ENCODE measurements around the gene ATOH8.

The ATOH8 gene

GRCh38 chr2:85747441-85747840 lies 6.3 kb upstream of the ATOH8 start:
- peak overlapping the region; percentile 18; the same call in 1 of the 2 replicates for H3K4me2 ChIP-seq
- H3K79me2 ChIP-seq (ENCODE audit: insufficient read depth, low read depth): no peaks in the 10 kb centered on the region
- H3K4me1 ChIP-seq (ENCODE audit: low read depth, poor library complexity, severe bottlenecking): peaks cover 24% of the 10 kb centered on the region
- no peak overlapping the region for H3K27ac ChIP-seq
- no peaks in the 10 kb centered on the region for H3K36me3 ChIP-seq (ENCODE audit: insufficient read depth)
- H3K27me3 ChIP-seq (ENCODE audit: insufficient read depth, low read depth): peaks cover 31% of the 10 kb centered on the region; the same call in 1 of the 2 replicates
- H4K20me1 ChIP-seq (ENCODE audit: insufficient read depth): no peaks in the 10 kb centered on the region
- no peak overlapping the region for H2AFZ ChIP-seq (ENCODE audit: low read depth)
- TF ChIP-seq CTCF (conservative IDR thresholded peaks at IDR 0.05; ENCODE audit: low read depth, low read length): no peak
- no peak overlapping the region for H3K9ac ChIP-seq
- no peak overlapping the region for H3K4me3 ChIP-seq (IDR thresholded peaks at IDR 0.05; ENCODE audit: insufficient read depth, low read depth, low read length)

GRCh38 chr2:85748039-85748734 lies 5.6 kb upstream of the ATOH8 start:
- H2AFZ ChIP-seq (ENCODE audit: low read depth): no peak overlapping the region; the same call in 1 of the 2 replicates
- H3K27me3 ChIP-seq (ENCODE audit: insufficient read depth, low read depth): peaks cover 35% of the 10 kb centered on the region; the same call in 1 of the 2 replicates
- H3K36me3 ChIP-seq (ENCODE audit: insufficient read depth): no peaks in the 10 kb centered on the region
- no peak overlapping the region for H3K9ac ChIP-seq
- peak overlapping the region; percentile 18 for H3K4me2 ChIP-seq
- no peak for TF ChIP-seq CTCF (conservative IDR thresholded peaks at IDR 0.05; ENCODE audit: low read depth, low read length)
- no peak overlapping the region for H3K4me3 ChIP-seq (IDR thresholded peaks at IDR 0.05; ENCODE audit: insufficient read depth, low read depth, low read length)
- H3K79me2 ChIP-seq (ENCODE audit: insufficient read depth, low read depth): no peaks in the 10 kb centered on the region
- H4K20me1 ChIP-seq (ENCODE audit: insufficient read depth): no peaks in the 10 kb centered on the region
- peaks cover 24% of the 10 kb centered on the region for H3K4me1 ChIP-seq (ENCODE audit: low read depth, poor library complexity, severe bottlenecking)
- H3K27ac ChIP-seq: no peak overlapping the region

GRCh38 chr2:85748985-85749875 lies 4.6 kb upstream of the ATOH8 start:
- no peak overlapping the region for H2AFZ ChIP-seq (ENCODE audit: low read depth)
- no peaks in the 10 kb centered on the region for H4K20me1 ChIP-seq (ENCODE audit: insufficient read depth)
- peak overlapping the region; percentile 18; the same call in 1 of the 2 replicates for H3K4me2 ChIP-seq
- peaks cover 24% of the 10 kb centered on the region for H3K4me1 ChIP-seq (ENCODE audit: low read depth, poor library complexity, severe bottlenecking)
- no peak overlapping the region for H3K4me3 ChIP-seq (IDR thresholded peaks at IDR 0.05; ENCODE audit: insufficient read depth, low read depth, low read length)
- H3K9ac ChIP-seq: no peak overlapping the region
- TF ChIP-seq CTCF (conservative IDR thresholded peaks at IDR 0.05; ENCODE audit: low read depth, low read length): no peak
- H3K79me2 ChIP-seq (ENCODE audit: insufficient read depth, low read depth): no peaks in the 10 kb centered on the region
- no peaks in the 10 kb centered on the region for H3K36me3 ChIP-seq (ENCODE audit: insufficient read depth)
- H3K27ac ChIP-seq: no peak overlapping the region
- H3K27me3 ChIP-seq (ENCODE audit: insufficient read depth, low read depth): peaks cover 41% of the 10 kb centered on the region; the same call in 1 of the 2 replicates

- Histone ChIP-seq H3K36me3 (ENCODE audit: insufficient read depth) (no peaks in the 10 kb centered on the region), H3K27ac (no peak overlapping the region), H2AFZ (ENCODE audit: low read depth) (no peak overlapping the region), H3K4me2 (no peak overlapping the region), H3K27me3 (ENCODE audit: insufficient read depth, low read depth) (peaks cover 47% of the 10 kb centered on the region), H4K20me1 (ENCODE audit: insufficient read depth) (no peaks in the 10 kb centered on the region), H3K4me1 (ENCODE audit: low read depth, poor library complexity, severe bottlenecking) (peaks cover 24% of the 10 kb centered on the region), H3K79me2 (ENCODE audit: insufficient read depth, low read depth) (no peaks in the 10 kb centered on the region), H3K9ac (no peak overlapping the region), H3K4me3 (IDR thresholded peaks at IDR 0.05; ENCODE audit: insufficient read depth, low read depth, low read length) (no peak overlapping the region)
- TF ChIP-seq CTCF (conservative IDR thresholded peaks at IDR 0.05; ENCODE audit: low read depth, low read length): peak; percentile 89
Measured at GRCh38 chr2:85750587-85751575, 2.9 kb upstream of the ATOH8 start.

Data from KMS-11 (cell line).